SK-N-DZ (cell line): ENCODE results near the gene FGF18.
"Not testable (repeated sequence)": the region's sequence is repeated elsewhere in the genome, so short reads cannot be mapped to it uniquely, and the experiment has no call there.

Experiments
- DNase-seq: peaks from one replicate; pipeline ENCODE4 v3.0.0-alpha.2; 2015; ENCODE audit warnings: low spot score

The FGF18 gene

GRCh38 chr5:171400169-171400568 lies 19.3 kb upstream of the FGF18 start:
- DNase-seq = no peak

DNA sequence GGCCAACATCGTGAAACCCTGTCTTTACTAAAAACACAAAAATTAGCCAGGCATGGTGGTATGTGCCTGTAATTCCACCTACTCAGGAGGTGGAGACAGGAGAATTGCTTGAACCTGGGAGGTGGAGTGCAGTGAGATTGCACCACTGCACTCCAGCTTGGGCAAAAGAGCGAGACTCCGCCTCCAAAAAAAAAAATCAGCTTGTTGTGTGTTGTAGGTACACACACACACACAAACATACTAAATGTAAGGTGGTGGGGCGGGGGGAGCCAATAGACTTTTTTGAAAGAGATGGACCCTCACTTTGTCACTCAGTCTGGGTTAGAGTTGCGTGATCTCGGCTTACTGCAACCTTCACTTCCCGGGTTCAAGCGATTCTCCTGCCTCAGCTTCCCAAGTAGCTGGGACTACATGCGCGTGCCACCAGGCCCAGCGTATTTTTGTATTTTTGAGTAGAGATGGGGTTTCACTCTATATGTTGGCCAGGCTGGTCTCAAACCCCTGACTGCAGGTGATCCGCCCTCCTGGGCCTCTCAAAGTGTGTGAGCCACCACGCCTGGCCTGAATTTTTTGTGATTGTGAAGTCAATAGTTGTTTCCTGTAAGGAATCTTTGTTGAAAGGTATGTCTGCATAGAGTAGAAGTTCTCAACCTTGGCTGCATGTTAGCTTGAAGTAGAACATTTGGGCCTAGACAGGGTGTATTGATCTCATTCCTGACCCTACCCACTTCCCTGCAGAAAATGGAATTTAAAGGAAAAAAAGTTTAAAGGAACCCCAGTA lies 18.1 kb upstream of the FGF18 start:
- no peak for DNase-seq

DNA sequence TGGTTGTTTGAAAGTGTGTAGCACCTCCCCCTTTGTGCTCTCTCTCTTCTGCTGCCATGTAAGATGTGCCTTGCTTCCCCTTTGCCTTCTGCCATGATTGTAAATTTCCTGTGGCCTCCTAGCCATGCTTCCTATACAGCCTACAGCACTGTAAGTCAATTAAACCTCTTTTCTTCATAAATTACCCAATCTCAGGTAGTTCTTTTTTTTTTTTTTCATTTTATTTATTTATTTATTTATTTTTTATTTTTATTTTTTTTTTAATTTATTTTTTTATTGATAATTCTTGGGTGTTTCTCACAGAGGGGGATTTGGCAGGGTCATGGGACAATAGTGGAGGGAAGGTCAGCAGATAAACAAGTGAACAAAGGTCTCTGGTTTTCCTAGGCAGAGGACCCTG lies 16.7 kb upstream of the FGF18 start:
- DNase-seq = not testable (repeated sequence)

DNA sequence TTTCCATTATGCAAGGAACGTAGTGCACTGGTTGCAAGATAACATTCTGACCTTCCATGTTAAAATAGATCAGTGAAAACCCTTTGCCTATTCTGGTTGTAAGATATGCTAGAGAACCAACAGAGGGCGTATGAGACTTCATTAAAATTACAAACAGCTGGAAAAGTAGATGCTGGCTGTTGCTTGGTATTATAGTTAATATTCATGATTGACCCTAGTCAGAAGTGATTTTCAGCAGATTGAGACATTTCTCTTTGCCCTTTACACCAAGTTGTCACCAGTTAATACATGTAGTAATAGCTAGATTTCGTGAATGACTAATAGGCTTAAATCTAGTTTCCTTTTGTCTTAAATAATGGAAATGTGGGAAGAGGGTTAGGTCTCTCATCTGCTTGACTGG lies 13.8 kb upstream of the FGF18 start:
- no peak for DNase-seq

DNA sequence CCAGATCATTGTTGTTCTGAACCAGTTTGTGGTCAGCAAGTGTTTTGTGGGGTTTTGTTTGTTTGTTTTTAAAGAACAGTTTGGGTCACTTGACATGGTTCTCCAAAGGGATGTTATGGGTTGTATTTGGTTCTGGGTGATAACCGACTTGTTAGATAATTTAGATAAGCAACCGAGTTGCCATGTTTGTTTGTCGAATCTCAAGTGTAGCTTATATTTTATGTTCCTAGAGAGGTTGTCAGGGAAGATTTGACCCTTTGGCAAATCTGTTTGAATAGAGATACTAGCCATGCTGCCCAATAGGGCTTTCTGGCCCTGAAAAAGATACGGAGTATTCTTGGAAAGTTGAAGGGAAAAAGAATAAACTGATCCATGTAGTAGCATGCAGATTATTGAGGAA lies 12.2 kb upstream of the FGF18 start:
- DNase-seq = no peak

DNA sequence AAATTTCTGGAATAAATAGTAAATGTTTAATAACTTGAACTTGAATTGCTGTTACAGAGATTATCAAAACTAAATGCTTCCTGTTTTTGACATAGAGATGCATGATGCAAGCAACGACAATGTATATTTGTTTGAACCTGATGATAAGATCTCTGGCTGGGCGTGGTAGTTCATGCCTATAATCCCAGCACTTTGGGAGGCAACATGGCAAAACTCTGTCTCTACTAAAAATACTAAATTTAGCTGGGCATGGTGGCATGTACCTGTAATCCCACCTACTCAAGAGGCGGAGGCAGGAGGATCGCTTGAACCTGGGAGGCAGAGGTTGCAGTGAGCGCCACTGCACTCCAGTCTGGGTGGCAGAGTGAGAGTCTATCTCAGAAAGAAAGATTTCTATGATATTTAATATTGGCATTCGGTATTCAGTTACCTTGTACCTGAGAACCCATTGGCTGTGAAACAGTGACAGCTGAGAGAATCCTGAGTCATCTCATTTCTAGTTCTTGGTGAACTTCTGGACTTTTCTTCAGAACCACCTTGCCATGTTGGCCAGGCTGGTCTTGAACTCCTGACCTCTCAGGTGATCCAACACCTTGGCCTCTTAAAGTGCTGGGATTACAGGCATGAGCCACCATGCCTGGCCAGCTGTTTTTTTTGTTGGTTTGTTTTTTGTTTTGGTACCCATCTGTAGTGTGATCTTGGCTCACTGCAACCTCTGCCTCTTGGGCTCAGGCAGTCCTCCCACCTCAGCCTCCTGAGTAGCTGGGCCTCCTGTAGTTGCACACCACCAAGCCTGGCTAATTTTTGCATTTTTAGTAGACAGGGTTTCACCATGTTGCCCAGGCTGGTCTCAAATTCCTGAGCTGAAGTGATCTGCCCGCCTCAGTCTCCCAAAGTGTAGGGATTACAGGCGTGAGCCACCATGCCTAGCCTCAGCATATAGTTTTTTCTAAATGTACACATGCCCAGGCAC lies 10.0 kb upstream of the FGF18 start:
- no peak for DNase-seq

DNA sequence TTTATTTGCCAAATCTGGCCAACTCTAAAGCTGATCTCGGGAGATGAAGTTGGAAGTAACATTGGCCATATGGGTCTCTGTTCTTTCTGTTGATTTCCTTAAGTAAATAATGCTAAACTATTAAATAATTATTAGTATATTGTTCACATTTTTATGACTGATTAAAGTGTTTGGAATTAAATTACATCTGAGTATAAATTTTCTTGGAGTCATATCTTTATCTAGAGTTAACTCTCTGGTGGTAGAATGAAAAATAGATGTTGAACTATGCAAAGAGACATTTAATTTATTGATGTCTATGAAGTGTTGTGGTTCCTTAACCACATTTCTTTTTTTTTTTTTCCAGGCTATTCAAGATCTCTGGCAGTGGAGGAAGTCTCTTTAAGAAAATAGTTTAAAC lies 9.3 kb upstream of the FGF18 start:
- DNase-seq = no peak

DNA sequence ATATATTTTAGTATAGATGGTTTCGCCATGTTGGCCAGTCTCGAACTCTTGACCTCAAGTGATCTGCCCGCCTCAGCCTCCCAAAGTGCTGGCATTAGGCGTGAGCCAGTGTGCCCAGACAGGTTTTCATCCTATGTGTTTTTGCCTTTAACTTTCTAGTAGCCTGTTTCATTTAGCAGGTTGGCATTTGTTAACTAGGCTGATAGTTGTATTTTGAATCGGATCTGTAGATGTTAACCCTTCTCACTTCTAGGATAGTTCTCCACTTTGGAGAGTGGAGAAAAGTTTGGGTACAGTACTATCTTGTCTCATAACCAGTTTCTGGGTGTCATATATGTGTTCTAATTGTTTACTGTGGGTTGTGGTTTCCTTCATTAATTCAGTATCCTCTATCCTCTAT lies 7.3 kb upstream of the FGF18 start:
- DNase-seq = no peak

GRCh38 chr5:171413153-171413910 lies 6.1 kb upstream of the FGF18 start:
- DNase-seq = no peak

DNA sequence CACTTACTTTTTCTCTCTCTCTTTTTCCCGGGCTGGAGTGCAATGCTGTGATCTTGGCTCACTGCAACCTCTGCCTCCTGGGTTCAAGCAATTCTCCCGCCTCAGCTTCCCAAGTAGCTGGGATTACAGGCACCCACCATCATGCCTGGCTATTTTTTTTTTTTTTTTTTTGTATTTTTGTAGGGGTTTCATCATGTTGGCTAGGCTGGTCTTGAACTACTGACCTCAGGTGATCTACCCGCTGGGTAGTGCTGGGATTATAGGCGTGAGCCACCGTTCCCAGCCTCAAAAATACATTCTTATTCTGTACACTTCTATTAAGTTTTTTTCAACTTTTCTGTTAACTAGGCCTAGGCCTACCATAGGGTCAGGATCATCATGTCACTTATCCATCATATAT lies 5.5 kb upstream of the FGF18 start:
- not testable (repeated sequence) for DNase-seq

DNA sequence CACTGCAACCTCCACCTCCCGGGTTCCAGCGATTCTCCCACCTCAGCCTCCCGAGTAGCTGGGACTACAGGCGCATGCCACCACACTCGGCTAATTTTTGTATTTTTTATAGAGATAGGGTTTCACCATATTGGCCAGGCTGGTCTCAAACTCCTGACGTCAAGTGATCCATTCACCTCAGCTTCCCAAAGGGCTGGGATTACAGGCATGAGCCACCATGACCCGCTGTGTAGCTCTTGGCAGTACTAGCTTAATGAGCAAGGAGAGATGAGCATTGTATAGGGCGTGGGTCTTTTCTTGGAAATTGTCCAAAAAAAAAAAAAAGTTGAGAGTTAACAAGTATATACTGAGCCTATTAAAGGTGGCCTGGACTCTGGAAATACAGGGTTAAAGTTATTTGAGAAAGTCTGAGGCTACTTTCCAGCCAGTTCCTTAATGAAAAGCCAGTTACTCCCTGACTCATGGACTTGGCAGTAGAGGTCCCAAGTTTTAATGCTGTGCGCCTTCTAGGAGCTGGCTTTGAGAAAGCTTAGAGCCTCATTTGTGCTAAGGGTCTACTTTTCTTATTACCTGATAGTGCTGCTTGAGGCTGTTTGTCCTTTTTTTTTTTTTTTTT lies 4.2 kb upstream of the FGF18 start:
- no peak for DNase-seq

DNA sequence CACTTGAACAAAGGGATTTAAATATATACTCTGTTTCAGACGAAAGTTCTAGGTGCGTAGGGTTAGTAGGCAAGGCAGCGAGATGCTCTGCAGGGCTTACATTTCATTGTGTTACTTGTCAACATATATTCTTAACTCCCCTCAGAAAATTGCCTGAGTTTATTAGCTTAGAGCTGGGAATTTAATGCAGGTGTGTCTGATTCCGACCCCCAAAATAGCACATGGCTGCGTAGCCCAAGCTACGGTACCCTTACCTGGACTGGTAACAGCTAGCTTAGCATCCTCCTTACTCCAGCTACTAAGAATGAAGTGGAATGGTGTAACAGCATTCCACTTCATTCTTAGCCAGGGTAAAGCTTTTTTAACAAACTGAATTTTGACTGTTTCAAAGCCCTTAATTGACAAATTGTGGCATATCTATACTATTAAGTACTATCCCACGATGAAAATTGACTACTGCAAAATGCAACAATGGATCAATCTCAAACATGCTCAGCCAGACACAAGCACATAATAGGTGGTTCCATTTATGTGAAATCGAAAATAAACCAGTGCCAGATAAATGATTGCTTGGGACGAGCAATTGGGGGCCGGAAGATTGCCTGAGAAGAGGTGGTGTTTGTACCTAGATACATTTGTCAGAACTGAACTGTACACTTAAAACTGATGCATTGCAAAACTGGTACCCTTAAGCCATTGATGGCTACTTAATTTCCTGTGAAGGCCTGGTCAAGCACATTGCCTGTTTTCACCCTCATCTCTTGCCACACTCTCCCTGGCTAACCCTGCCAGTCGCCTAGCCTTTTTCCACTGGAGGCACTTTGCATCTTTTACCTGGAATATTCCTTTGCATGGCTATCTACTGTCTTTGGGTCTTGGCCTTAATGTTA lies 3.0 kb upstream of the FGF18 start:
- no peak for DNase-seq

- DNase-seq = peak; percentile 82
These were observed 998 bp upstream of the FGF18 start for GRCh38 chr5:171418316-171418981.

- DNase-seq = peak; percentile 60
These were observed 412 bp downstream of the FGF18 start for GRCh38 chr5:171419688-171420430.

GRCh38 chr5:171420431-171421241 lies 1.2 kb downstream of the FGF18 start:
- DNase-seq = no peak

- DNase-seq = no peak
These were observed 2.1 kb downstream of the FGF18 start for GRCh38 chr5:171421331-171422262.

GRCh38 chr5:171422495-171422894 lies 3.0 kb downstream of the FGF18 start:
- DNase-seq = no peak
